Endodermal cell (in vitro differentiated cells): ENCODE data around the gene SGCD. TPM values are rescaled to one million over a fixed set of nuclear protein-coding genes. Genes with fewer than 3 reads are reported as not detected.

Experiments used
- DNase-seq: peaks from one replicate; pipeline ENCODE4 v3.0.0-alpha.2; 2017
- H3K27ac ChIP-seq: 2 replicates; pipeline ENCODE4 v1.5.1; 2013; ENCODE audit warnings: mild to moderate bottlenecking, low read depth, low read length, moderate library complexity
- H3K27me3 ChIP-seq: 2 replicates; pipeline ENCODE4 v1.6.1; 2013; ENCODE audit warnings: mild to moderate bottlenecking, low read length, moderate library complexity; ENCODE audit not compliant: insufficient read depth, control insufficient read depth, poor library complexity, severe bottlenecking
- H3K36me3 ChIP-seq: 2 replicates; pipeline ENCODE4 v1.7.0; 2013; ENCODE audit warnings: mild to moderate bottlenecking, low read length, moderate library complexity; ENCODE audit not compliant: control insufficient read depth, insufficient read depth
- H3K4me1 ChIP-seq: one replicate; pipeline ENCODE4 v1.7.0; 2013; ENCODE audit warnings: low read length; ENCODE audit not compliant: control insufficient read depth, insufficient read depth
- H3K4me3 ChIP-seq: 2 replicates; pipeline ENCODE4 v1.5.1; 2013; ENCODE audit warnings: mild to moderate bottlenecking, low read length, moderate library complexity
- H3K9ac ChIP-seq: 2 replicates; pipeline ENCODE4 v1.6.1; 2013; ENCODE audit warnings: mild to moderate bottlenecking, low read length, moderate library complexity; ENCODE audit not compliant: poor library complexity, severe bottlenecking; ENCODE audit errors: extremely low read depth
- H3K9me3 ChIP-seq: 2 replicates; pipeline ENCODE4 v1.6.1; 2013; ENCODE audit warnings: mild to moderate bottlenecking, low read length, moderate library complexity; ENCODE audit not compliant: control insufficient read depth
- H3K27ac Mint-ChIP-seq: 2 replicates; pipeline ENCODE4 v1.8.0; 2020; ENCODE audit warnings: mixed read lengths
- H3K27me3 Mint-ChIP-seq: 2 replicates; pipeline ENCODE4 v1.8.0; 2021; ENCODE audit warnings: mild to moderate bottlenecking, mixed read lengths; ENCODE audit not compliant: insufficient read depth
- H3K36me3 Mint-ChIP-seq: 2 replicates; pipeline ENCODE4 v1.8.0; 2020; ENCODE audit warnings: low read depth, mixed read lengths
- H3K4me1 Mint-ChIP-seq: 2 replicates; pipeline ENCODE4 v1.8.0; 2020; ENCODE audit warnings: mixed read lengths
- H3K4me3 Mint-ChIP-seq: 2 replicates; pipeline ENCODE4 v1.8.0; 2020; ENCODE audit warnings: mild to moderate bottlenecking, moderate library complexity, mixed read lengths
- H3K9me3 Mint-ChIP-seq: 2 replicates; pipeline ENCODE4 v1.8.0; 2020; ENCODE audit warnings: mild to moderate bottlenecking, mixed read lengths
- CTCF ChIP-seq: fragments of 200-600 bp; sonication (generic); conservative IDR thresholded peaks from 2 replicates; pipeline ENCODE4 v1.5.0; 2021; ENCODE audit warnings: antibody characterized with exemption, mild to moderate bottlenecking
- WGBS, 2 experiments: methylation state at CpG; one replicate each; pipeline versions ENCODE4 v1.1.5 to v1.1.7; 2013; ENCODE audit warnings: missing lambda C conversion rate in 2 of 2, mixed read lengths in 1 of 2; ENCODE audit not compliant: insufficient coverage in 1 of 2, insufficient read length in 1 of 2; 5-methylcytosine and 5-hydroxymethylcytosine counted together
- total RNA-seq, 2 donors: library from RNA; stranded (reverse); fragmentation: NEBNext Ultra II Directional in 1 of 2; extraction: Animal tissue kit (Norgen Biotek cat#: 25700) in 1 of 2; gene quantifications; 2 replicates in 1 of 2; 3 replicates in 1 of 2; pipeline ENCODE4 v1.2.1, GENCODE V29; 2021

Gene SGCD
- total RNA-seq, 2 donors from 2014 or later, result 0.04 to 0.42 TPM

- Mint-ChIP-seq H3K4me1 (peaks cover 19% of the 10 kb centered on the region), H3K36me3 (no peaks in the 10 kb centered on the region), H3K27me3 (no peaks in the 10 kb centered on the region), H3K4me3 (no peak overlapping the region), H3K9me3 (peaks cover 3% of the 10 kb centered on the region), H3K27ac (no peak overlapping the region)
- no peak overlapping the region for H3K27ac ChIP-seq
- H3K4me1 ChIP-seq, result peaks cover 5% of the 10 kb centered on the region
- H3K4me3 ChIP-seq, result no peak overlapping the region
- 75 to 91% methylated on average over 1 to 4 of the region's 4 CpGs for whole genome bisulfite sequencing, 2 experiments
- no peak for DNase-seq
- no peak for TF ChIP-seq CTCF
- no peak overlapping the region for H3K9ac ChIP-seq
- no peaks in the 10 kb centered on the region for H3K27me3 ChIP-seq
- no peaks in the 10 kb centered on the region for H3K36me3 ChIP-seq
- no peaks in the 10 kb centered on the region for H3K9me3 ChIP-seq
Observed at GRCh38 chr5:156647034-156647451, 320.1 kb downstream of the SGCD start.

- Histone ChIP-seq H3K27ac (no peak overlapping the region), H3K9me3 (no peaks in the 10 kb centered on the region), H3K27me3 (no peaks in the 10 kb centered on the region), H3K4me3 (no peak overlapping the region), H3K9ac (no peak overlapping the region), H3K4me1 (no peaks in the 10 kb centered on the region), H3K36me3 (no peaks in the 10 kb centered on the region)
- Mint-ChIP-seq H3K9me3 (no peaks in the 10 kb centered on the region), H3K4me3 (no peak overlapping the region), H3K27ac (no peak overlapping the region), H3K27me3 (no peaks in the 10 kb centered on the region), H3K36me3 (no peaks in the 10 kb centered on the region), H3K4me1 (no peaks in the 10 kb centered on the region)
- DNase-seq, result no peak
- no peak for TF ChIP-seq CTCF
Observed at GRCh38 chr5:156654444-156654843, 327.5 kb downstream of the SGCD start.

GRCh38 chr5:156655732-156656131 is 328.8 kb downstream of the SGCD start:
- no peak overlapping the region for H3K27ac ChIP-seq
- no peak overlapping the region for H3K27ac Mint-ChIP-seq

More at GRCh38 chr5:156655732-156656131, 328.8 kb downstream of the SGCD start:
- TF ChIP-seq CTCF, result no peak
- Mint-ChIP-seq H3K27me3 (no peaks in the 10 kb centered on the region), H3K9me3 (no peaks in the 10 kb centered on the region), H3K4me1 (no peaks in the 10 kb centered on the region), H3K36me3 (no peaks in the 10 kb centered on the region), H3K4me3 (no peak overlapping the region)
- Histone ChIP-seq H3K36me3 (no peaks in the 10 kb centered on the region), H3K9me3 (no peaks in the 10 kb centered on the region), H3K4me1 (no peaks in the 10 kb centered on the region), H3K9ac (no peak overlapping the region), H3K27me3 (no peaks in the 10 kb centered on the region), H3K4me3 (no peak overlapping the region)
- WGBS, 2 experiments, result 67 to 81% methylated on average over 3 to 4 of the region's 4 CpGs
- no peak for DNase-seq
